Smooth muscle cell of the brain vasculature (primary cell): Measurements from ENCODE around the gene CALHM4.
"Not testable (repeated sequence)": the region's sequence is repeated elsewhere in the genome, so short reads cannot be mapped to it uniquely, and the experiment has no call there.

ENCODE experiments used
- DNase-seq: peaks from one replicate; pipeline ENCODE4 v3.0.0-alpha.2; 2012; ENCODE audit warnings: low read depth, low spot score

The CALHM4 gene

GRCh38 chr6:116575227-116575626, 21.7 kb downstream of the CALHM4 start:
- DNase-seq, result no peak

DNA sequence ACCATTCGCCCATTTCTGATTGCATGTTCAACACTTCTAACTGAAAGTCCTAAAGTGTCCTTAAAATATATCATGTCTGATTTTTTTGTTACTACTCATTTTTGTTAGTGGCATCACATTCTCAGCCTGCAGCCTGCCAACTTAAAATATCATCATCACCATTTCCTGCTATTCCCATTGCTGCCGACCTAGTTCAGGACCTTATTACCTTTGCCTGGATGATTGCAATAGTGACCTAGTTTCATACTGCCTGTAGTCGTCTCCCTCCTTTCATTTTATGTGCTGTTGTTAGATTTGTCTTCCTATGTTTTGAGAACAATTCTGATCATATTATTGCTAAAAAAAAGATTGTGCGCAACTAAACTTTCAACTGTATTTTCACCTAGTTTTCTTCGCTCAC, 23.9 kb downstream of the CALHM4 start:
- no peak for DNase-seq

DNA sequence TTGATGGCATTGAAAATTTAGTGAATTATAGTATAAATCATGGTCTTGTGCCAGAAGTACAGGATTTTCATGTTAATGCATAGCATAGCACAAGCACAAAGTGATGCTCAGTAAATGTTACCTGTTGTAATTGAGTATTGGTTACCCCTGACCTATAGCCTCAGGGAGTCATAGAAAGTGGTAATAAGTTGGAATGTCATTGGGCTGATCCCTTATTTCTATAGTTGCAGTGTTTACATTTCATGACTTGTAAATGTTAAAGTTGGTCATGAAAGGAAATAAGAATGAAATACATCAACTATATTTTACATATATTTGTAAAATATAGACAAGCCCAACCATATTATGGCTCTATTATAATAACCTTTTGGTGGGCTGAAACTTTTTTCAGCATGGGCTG, 24.8 kb downstream of the CALHM4 start:
- no peak for DNase-seq

- DNase-seq, result no peak
Measured at GRCh38 chr6:116579143-116579542, 25.6 kb downstream of the CALHM4 start.

GRCh38 chr6:116580198-116580597, 26.6 kb downstream of the CALHM4 start:
- no peak for DNase-seq

- no peak for DNase-seq
Measured at GRCh38 chr6:116586276-116586675, 32.7 kb downstream of the CALHM4 start.

- DNase-seq, result no peak
Measured at GRCh38 chr6:116586738-116587137, 33.2 kb downstream of the CALHM4 start.

- no peak for DNase-seq
Measured at GRCh38 chr6:116595247-116595646, 41.7 kb downstream of the CALHM4 start.

DNA sequence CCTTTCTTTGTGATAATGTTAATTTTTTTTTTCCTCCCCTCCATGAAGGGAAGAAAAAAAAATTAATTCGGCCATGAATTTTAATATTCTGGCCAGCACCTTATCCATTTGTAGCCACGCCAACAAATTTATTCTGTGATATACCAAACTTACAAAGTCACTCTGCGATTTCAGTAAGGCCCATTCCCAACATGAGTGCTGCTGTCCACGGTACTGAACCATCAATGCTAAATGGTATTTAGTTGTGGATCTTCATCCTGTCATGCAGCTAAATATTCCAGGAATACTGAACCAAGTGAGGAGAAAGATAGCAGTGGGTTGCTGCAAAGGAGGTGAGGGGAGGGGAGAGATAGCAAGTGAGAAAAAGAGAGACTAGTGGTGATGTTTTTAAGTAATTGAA, 43.3 kb downstream of the CALHM4 start:
- peak; percentile 24 for DNase-seq

DNA sequence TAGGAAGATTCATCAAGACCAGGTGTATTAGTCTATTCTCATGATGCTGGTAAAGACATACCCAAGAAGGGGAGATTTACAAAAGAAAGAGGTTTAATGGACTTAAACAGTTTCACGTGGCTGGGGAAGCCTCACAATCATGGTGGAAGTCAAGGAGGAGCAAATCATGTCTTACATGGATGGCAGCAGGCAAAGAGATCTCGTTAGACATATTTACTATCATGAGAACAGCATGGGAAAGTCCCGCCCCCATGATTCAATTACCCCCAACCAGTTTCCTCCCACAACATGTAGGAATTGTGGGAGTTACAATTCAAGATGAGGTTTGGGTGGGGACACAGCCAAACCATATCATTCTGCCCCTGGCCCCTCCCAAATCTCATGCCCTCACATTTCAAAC, 50.4 kb downstream of the CALHM4 start:
- DNase-seq, result not testable (repeated sequence)

- DNase-seq, result not testable (repeated sequence)
Measured at GRCh38 chr6:116604868-116605267, 51.3 kb downstream of the CALHM4 start.

DNA sequence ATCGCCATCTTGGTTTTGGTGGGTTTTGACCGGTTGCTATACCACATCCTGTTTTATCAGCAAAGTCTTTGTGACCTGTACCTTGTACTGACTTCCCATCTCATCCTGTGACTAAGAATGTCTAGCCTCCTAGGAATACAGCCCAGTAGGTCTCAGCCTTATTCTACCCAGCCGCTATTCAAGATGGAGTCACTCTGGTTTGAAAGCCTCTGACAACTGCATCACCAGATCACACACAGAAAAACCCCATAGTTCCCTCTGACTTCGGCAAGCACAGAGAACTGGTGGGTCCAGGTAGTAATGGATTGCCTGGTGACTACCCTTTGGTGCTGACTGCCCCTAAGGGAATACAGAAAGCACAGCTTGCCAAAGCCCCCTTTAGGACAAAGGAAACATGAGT, 52.4 kb downstream of the CALHM4 start:
- no peak for DNase-seq
